ENCODE results near the gene PALM3. TPM values are rescaled to one million over a fixed set of nuclear protein-coding genes. Genes with fewer than 3 reads are reported as not detected.

Gene PALM3
- total RNA-seq, 2 experiments from 2014 or later = 0.09 TPM; not detected in 1

DNA sequence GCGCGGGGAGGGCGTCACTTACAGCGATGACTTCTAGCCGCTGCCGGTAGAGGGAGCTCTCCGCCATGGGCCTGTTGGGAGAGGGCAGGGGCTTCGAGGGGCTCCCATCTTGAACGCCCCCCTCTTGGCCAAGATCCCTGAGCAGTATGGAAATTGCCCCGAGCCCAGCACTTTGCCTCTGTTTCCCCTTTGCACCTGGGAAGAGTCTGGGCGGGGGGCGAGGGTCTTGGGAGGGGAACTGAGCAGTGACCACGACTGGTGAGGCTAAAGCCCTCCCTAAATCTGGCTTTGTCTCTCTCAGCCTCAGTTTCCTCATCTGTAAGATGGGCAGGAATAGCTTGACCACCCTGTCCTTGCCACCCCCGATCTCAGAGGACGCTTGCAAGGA, 2.8 kb downstream of the PALM3 start:
- Histone ChIP-seq H3K4me1 (ENCODE audit: insufficient read depth, low read length, poor library complexity, severe bottlenecking) (peaks cover 6% of the 10 kb centered on the region), H3K27ac (ENCODE audit: low read depth, low read length, poor library complexity, severe bottlenecking) (no peak overlapping the region), H4K20me1 (ENCODE audit: insufficient read depth, low read length) (no peaks in the 10 kb centered on the region), H3K4me3 (ENCODE audit: low read depth, low read length, poor library complexity, severe bottlenecking) (no peak overlapping the region), H3K4me2 (ENCODE audit: low read length) (no peak overlapping the region), H3K79me2 (ENCODE audit: insufficient read depth, low read depth, low read length) (no peaks in the 10 kb centered on the region), H2AFZ (ENCODE audit: low read length) (no peak overlapping the region), H3K36me3 (ENCODE audit: insufficient read depth, low read length) (no peaks in the 10 kb centered on the region), H3K9me2 (ENCODE audit: insufficient read depth, low read length) (no peaks in the 10 kb centered on the region), H3K9me3 (ENCODE audit: low read length) (no peaks in the 10 kb centered on the region)
- TF ChIP-seq, protein P1, sequence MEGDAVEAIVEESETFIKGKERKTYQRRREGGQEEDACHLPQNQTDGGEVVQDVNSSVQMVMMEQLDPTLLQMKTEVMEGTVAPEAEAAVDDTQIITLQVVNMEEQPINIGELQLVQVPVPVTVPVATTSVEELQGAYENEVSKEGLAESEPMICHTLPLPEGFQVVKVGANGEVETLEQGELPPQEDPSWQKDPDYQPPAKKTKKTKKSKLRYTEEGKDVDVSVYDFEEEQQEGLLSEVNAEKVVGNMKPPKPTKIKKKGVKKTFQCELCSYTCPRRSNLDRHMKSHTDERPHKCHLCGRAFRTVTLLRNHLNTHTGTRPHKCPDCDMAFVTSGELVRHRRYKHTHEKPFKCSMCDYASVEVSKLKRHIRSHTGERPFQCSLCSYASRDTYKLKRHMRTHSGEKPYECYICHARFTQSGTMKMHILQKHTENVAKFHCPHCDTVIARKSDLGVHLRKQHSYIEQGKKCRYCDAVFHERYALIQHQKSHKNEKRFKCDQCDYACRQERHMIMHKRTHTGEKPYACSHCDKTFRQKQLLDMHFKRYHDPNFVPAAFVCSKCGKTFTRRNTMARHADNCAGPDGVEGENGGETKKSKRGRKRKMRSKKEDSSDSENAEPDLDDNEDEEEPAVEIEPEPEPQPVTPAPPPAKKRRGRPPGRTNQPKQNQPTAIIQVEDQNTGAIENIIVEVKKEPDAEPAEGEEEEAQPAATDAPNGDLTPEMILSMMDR (conservative IDR thresholded peaks at IDR 0.05; ENCODE audit: low read length) = peak; percentile 90
- TF ChIP-seq EZH2phosphoT487 (IDR thresholded peaks at IDR 0.05; ENCODE audit: borderline replicate concordance, low read depth, low read length) = no peak
- DNase-seq (ENCODE audit: low spot score) = peak; percentile 47
- POLR2A ChIA-PET = no interaction called here
- BruUV-seq (replicated peaks) = no TSS peak
- CTCF ChIA-PET (ENCODE audit: unreplicated experiment) = interaction anchor here (0.8 kb wide), 2 partner anchors 77 to 106 kb away, joined by 3 read pairs; partner anchors contain the start of gene ASF1B
- intact Hi-C loops (cut with micrococcal nuclease; ENCODE audit: unreplicated experiment) = no loop called here

DNA sequence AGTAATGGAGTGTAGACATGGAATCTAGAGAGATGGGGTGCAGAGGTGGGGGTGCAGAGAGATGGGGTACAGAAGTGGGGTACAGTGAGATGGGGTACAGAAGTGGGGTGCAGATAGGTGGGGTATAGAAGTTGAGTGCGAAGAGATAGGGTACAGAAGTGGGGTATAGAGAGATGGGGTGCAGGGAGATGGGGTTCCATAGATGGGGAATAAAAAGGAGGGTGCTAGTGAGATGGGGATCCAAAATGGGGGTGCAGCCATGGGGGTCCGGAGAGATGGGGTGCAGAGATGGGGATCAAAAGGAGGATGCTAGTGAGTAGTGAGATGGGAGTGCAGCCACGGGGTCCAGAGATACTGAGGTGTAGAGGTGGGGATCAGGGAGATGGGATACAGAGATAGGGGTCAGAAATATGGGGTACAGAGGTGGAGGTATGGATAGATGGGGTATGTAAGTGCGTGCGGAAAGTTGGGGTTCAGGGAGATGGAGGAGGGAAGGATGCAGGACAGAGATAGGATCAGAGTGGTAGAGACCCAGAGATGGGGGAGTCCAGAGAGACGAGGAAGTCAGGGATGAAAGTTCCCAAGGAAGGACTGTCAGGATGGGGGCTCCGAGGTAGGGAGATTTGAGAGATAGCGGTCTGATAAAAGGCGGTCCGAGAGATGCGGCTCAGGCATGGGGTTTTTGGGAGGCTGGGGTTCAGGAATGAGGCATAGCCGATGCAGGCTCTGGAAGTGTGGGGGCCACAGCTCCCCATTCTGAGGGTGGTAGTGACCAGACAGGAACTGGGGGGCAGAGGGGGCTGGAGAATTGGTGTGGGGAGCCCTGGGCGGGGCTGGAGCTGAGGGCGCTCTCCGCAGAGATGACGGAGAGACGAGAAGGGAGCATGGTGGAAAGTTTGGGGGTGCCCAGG, 3.4 kb downstream of the PALM3 start:
- ChIA-PET CTCF (ENCODE audit: unreplicated experiment) (interaction anchor here (0.8 kb wide), 1 partner anchor 78 kb away, joined by 3 read pairs; the partner anchor contains the start of gene ASF1B), POLR2A (no interaction called here)
- Histone ChIP-seq H2AFZ (ENCODE audit: low read length) (no peak overlapping the region), H3K4me2 (ENCODE audit: low read length) (no peak overlapping the region), H4K20me1 (ENCODE audit: insufficient read depth, low read length) (no peaks in the 10 kb centered on the region), H3K36me3 (ENCODE audit: insufficient read depth, low read length) (no peaks in the 10 kb centered on the region), H3K79me2 (ENCODE audit: insufficient read depth, low read depth, low read length) (no peaks in the 10 kb centered on the region), H3K4me3 (ENCODE audit: low read depth, low read length, poor library complexity, severe bottlenecking) (no peak overlapping the region), H3K27ac (ENCODE audit: low read depth, low read length, poor library complexity, severe bottlenecking) (no peak overlapping the region), H3K9me3 (ENCODE audit: low read length) (no peaks in the 10 kb centered on the region), H3K9me2 (ENCODE audit: insufficient read depth, low read length) (no peaks in the 10 kb centered on the region), H3K4me1 (ENCODE audit: insufficient read depth, low read length, poor library complexity, severe bottlenecking) (peaks cover 6% of the 10 kb centered on the region)
- intact Hi-C loops (cut with micrococcal nuclease; ENCODE audit: unreplicated experiment) = no loop called here
- no TSS peak for BruUV-seq (replicated peaks)
- DNase-seq (ENCODE audit: low spot score) = no peak
- TF ChIP-seq, protein P1 (conservative IDR thresholded peaks at IDR 0.05; ENCODE audit: low read length) = no peak
- TF ChIP-seq EZH2phosphoT487 (IDR thresholded peaks at IDR 0.05; ENCODE audit: borderline replicate concordance, low read depth, low read length) = no peak

Measured in OCI-LY7 (cell line).